Activated naive CD4-positive, alpha-beta T cell treated with anti-CD3 and anti-CD28 coated beads, Interleukin-2, amount 10 ng/mL, durations not matched to agents 7 days and 5 days (primary cell): ENCODE results near the gene TTC9.
"Not testable (repeated sequence)": the region's sequence is repeated elsewhere in the genome, so short reads cannot be mapped to it uniquely, and the experiment has no call there.

ENCODE experiments used
- CTCF ChIA-PET: fragments of 350-600 bp; sonication (Branson Sonifier 250); formaldehyde crosslinking; loops from one replicate; lab custom pipeline; 2021; ENCODE audit warnings: antibody characterized with exemption; lab: Charles Lee
- DNase-seq: peaks from one replicate; pipeline ENCODE4 v3.0.0-alpha.2; 2020
- H3K27ac Mint-ChIP-seq: one replicate; pipeline ENCODE4 v1.8.0; 2021; ENCODE audit warnings: mild to moderate bottlenecking, moderate library complexity, mixed read lengths
- H3K27me3 Mint-ChIP-seq: one replicate; pipeline ENCODE4 v1.8.0; 2021; ENCODE audit warnings: mild to moderate bottlenecking, mixed read lengths
- H3K36me3 Mint-ChIP-seq: one replicate; pipeline ENCODE4 v1.8.0; 2021; ENCODE audit warnings: mixed read lengths
- H3K4me1 Mint-ChIP-seq: one replicate; pipeline ENCODE4 v1.8.0; 2021; ENCODE audit warnings: mixed read lengths
- H3K4me3 Mint-ChIP-seq: one replicate; pipeline ENCODE4 v1.8.0; 2021; ENCODE audit warnings: mild to moderate bottlenecking, moderate library complexity, mixed read lengths
- H3K9me3 Mint-ChIP-seq: one replicate; pipeline ENCODE4 v1.8.0; 2021; ENCODE audit warnings: mixed read lengths

TTC9 gene

GRCh38 chr14:70703621-70704168 lies 62.0 kb downstream of the TTC9 start:
- not testable (repeated sequence) for H3K36me3 Mint-ChIP-seq, H3K4me3 Mint-ChIP-seq, H3K4me1 Mint-ChIP-seq, H3K9me3 Mint-ChIP-seq, DNase-seq, H3K27ac Mint-ChIP-seq
- peaks cover 13% of the 10 kb centered on the region for H3K27me3 Mint-ChIP-seq
- CTCF ChIA-PET, result interaction anchor here (0.6 kb wide), 2 partner anchors 30 to 441 kb away, joined by 3 to 5 read pairs; no protein-coding TSS in a partner anchor

DNA sequence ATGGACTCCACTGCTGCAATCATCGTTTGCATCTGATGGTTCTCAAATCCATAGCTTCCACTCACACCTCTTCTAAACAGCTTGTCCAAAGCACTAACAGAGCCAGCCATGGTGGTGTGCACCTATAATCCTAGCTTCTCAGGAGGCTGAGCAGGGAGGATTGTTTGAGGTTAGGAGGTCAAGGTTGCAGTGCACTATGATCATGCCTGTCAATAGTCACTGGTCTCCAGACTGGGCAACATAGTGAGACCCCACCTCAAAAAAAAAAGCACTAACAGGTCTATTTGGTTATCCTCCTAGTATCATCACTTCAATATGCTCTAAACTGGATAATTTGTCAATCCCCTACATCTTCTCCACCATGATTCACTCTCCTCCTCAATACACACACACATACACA lies 63.2 kb downstream of the TTC9 start:
- no peak overlapping the region for H3K4me3 Mint-ChIP-seq
- no peaks in the 10 kb centered on the region for H3K4me1 Mint-ChIP-seq
- DNase-seq, result no peak
- no peak overlapping the region for H3K27ac Mint-ChIP-seq
- peaks cover 8% of the 10 kb centered on the region for H3K27me3 Mint-ChIP-seq
- no peaks in the 10 kb centered on the region for H3K9me3 Mint-ChIP-seq
- no peaks in the 10 kb centered on the region for H3K36me3 Mint-ChIP-seq
- CTCF ChIA-PET, result interaction anchor here (1.3 to 1.5 kb wide), 2 partner anchors 9 to 82 kb away, joined by 4 to 7 read pairs; no protein-coding TSS in a partner anchor

DNA sequence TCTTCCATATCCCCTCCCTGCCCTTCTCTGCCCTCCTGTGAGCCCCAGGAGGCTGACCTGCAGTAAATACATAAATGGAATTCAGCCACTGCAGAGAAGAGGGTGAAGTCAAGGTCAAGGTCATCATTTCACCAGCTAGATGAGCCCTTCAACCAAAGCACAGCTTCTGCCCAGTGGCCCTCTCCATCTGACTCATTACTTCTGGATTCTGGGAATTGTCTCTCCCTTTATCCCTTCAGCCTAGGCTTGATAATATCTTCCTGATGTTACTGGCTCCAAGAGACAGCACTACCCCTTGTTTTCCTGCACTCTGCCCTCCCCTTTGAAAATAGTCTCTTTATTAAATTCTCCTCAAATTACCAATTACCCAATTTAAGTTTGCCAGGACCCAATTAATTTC lies 64.5 kb downstream of the TTC9 start:
- Mint-ChIP-seq H3K4me1 (no peaks in the 10 kb centered on the region), H3K27me3 (peaks cover 5% of the 10 kb centered on the region), H3K4me3 (no peak overlapping the region), H3K36me3 (no peaks in the 10 kb centered on the region), H3K9me3 (no peaks in the 10 kb centered on the region), H3K27ac (no peak overlapping the region)
- no peak for DNase-seq
- CTCF ChIA-PET, result interaction anchor here (0.6 to 1.5 kb wide), 3 partner anchors 10 to 85 kb away, joined by 3 to 7 read pairs (median 5); no protein-coding TSS in a partner anchor

DNA sequence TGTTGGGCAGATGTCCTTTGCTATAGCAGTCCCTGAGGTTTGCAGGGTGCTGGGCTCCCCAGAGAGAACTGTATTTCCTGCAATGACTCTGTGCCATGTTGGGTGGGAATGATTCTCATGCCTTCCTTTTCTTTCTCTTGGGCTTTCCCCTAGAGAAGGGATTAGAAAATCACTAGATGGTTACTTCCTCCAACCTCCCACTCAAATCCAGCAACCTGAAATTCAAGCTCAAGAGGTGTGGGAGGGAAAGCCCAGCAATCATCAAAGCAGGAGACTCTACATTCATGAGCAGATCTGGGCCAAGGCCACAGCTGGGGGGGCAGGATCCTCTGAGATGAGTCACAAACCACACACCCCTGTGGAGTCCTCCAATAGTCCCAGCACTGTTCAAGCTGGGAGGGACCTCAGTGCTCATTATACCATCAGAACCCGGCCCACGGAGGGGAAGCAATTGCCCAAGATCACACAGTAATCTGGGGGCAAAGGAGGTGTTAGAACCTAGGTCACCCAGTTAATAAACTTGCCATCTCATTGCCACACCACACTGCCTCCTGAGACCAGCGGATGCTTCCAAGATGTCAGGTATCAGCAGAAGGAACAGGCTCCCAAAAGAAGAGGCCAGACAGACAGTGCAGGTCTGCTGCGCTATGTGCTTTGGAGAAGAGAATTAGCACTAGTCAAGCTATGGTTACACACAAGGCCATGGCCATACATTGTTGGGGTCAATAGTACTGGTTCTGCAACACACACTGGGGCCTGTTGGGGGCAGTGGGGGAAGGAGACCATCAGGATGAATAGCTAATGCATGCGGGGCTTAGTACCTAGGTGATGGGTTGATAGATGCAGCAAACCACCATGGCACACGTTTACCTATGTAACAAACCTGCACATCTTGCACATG lies 65.7 kb downstream of the TTC9 start:
- no peak for DNase-seq

GRCh38 chr14:70708717-70709570 lies 67.2 kb downstream of the TTC9 start:
- H3K9me3 Mint-ChIP-seq, result no peaks in the 10 kb centered on the region
- peaks cover 5% of the 10 kb centered on the region for H3K27me3 Mint-ChIP-seq
- no peak overlapping the region for H3K27ac Mint-ChIP-seq
- H3K4me1 Mint-ChIP-seq, result peaks cover 1% of the 10 kb centered on the region
- H3K4me3 Mint-ChIP-seq, result no peak overlapping the region
- no peaks in the 10 kb centered on the region for H3K36me3 Mint-ChIP-seq
- DNase-seq, result no peak
- CTCF ChIA-PET, result interaction anchor here (0.8 to 8.0 kb wide), 5 partner anchors 11 to 88 kb away, joined by 3 to 87 read pairs (median 4); no protein-coding TSS in a partner anchor

More for the DNA sequence above, 65.7 kb downstream of the TTC9 start:
- Mint-ChIP-seq H3K36me3 (no peaks in the 10 kb centered on the region), H3K9me3 (no peaks in the 10 kb centered on the region), H3K27ac (no peak overlapping the region), H3K4me1 (no peaks in the 10 kb centered on the region), H3K27me3 (peaks cover 5% of the 10 kb centered on the region), H3K4me3 (no peak overlapping the region)
- CTCF ChIA-PET, result interaction anchor here (1.4 to 2.0 kb wide), 2 partner anchors 12 to 84 kb away, joined by 4 to 8 read pairs; no protein-coding TSS in a partner anchor

DNA sequence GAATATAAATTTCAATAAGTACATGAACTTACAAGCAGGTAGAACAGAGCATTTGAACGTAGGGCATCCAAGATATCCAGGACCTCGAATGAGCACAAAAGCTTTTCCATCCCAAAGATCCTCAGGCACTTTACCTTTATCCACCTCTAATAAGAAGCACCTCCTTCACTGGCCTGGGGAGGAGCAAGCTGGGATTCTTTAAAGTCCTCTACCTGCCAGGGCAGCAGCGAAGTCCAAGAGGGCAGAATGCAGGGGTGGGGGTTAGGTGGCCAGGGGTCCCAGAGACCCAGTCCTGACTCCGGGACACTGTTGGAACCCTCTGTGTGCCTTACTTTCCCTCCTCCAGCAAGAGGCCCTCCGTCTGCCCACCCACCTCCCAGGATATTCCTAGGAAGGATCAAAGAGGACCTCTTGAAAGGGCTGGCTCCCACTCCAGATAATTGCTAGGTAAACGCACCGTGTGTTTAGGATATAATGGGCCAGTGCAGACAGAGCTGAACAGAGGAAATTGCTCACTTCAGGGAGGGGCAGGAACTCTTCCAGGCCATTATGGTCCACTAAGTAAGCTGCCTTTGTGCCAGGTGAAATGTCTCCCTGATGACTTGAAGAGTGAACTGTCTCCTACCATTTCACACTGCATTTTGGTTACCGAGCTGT lies 68.1 kb downstream of the TTC9 start:
- no peaks in the 10 kb centered on the region for H3K9me3 Mint-ChIP-seq
- peaks cover 3% of the 10 kb centered on the region for H3K4me1 Mint-ChIP-seq
- peaks cover 5% of the 10 kb centered on the region for H3K27me3 Mint-ChIP-seq
- H3K27ac Mint-ChIP-seq, result no peak overlapping the region
- CTCF ChIA-PET, result interaction anchor here (1.4 to 8.0 kb wide), 3 partner anchors 74 to 107 kb away, joined by 3 to 87 read pairs (median 4); no protein-coding TSS in a partner anchor
- H3K36me3 Mint-ChIP-seq, result no peaks in the 10 kb centered on the region
- no peak for DNase-seq
- no peak overlapping the region for H3K4me3 Mint-ChIP-seq

- Mint-ChIP-seq H3K36me3 (no peaks in the 10 kb centered on the region), H3K27ac (no peak overlapping the region), H3K27me3 (peaks cover 7% of the 10 kb centered on the region), H3K4me3 (no peak overlapping the region), H3K9me3 (no peaks in the 10 kb centered on the region), H3K4me1 (peaks cover 3% of the 10 kb centered on the region)
- CTCF ChIA-PET, result interaction anchor here (1.2 to 8.0 kb wide), 2 partner anchors 46 to 89 kb away, joined by 3 to 87 read pairs; no protein-coding TSS in a partner anchor
- DNase-seq, result no peak
Measured at GRCh38 chr14:70711451-70711850, 69.7 kb downstream of the TTC9 start.

GRCh38 chr14:70713096-70713495 lies 71.4 kb downstream of the TTC9 start:
- no peak overlapping the region for H3K27ac Mint-ChIP-seq
- no peaks in the 10 kb centered on the region for H3K36me3 Mint-ChIP-seq
- H3K4me1 Mint-ChIP-seq, result peaks cover 3% of the 10 kb centered on the region
- CTCF ChIA-PET, result interaction anchor here (0.5 to 8.0 kb wide), 17 partner anchors 9 to 393 kb away, joined by 3 to 87 read pairs (median 4); partner anchors contain the start of gene TTC9
- H3K4me3 Mint-ChIP-seq, result no peak overlapping the region
- H3K9me3 Mint-ChIP-seq, result no peaks in the 10 kb centered on the region
- peaks cover 11% of the 10 kb centered on the region for H3K27me3 Mint-ChIP-seq
- no peak for DNase-seq

DNA sequence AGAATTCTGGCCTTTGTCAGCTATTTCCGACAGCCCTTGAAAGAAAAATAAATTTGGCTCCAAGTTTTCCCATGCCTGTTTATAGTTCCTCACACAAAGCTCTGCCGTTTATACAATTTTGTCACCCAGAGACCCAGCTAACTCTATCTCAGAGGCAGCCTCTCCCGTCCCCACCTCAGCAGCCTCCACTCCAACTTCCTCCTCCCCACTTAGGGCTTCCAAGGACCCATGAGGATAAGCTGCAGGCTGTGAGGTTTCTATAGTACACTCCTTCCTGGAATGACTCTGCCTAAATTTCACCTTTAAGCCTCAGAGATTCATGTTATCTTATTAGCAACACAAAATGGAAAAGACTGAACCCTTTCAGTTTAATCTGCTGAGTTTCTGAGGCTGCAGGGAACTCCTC lies 71.8 kb downstream of the TTC9 start:
- Mint-ChIP-seq H3K9me3 (no peaks in the 10 kb centered on the region), H3K27me3 (peaks cover 11% of the 10 kb centered on the region), H3K36me3 (no peaks in the 10 kb centered on the region), H3K27ac (no peak overlapping the region), H3K4me1 (peaks cover 3% of the 10 kb centered on the region), H3K4me3 (no peak overlapping the region)
- DNase-seq, result no peak
- CTCF ChIA-PET, result interaction anchor here (0.5 to 8.0 kb wide), 17 partner anchors 8 to 393 kb away, joined by 3 to 87 read pairs (median 4); partner anchors contain the start of gene TTC9

DNA sequence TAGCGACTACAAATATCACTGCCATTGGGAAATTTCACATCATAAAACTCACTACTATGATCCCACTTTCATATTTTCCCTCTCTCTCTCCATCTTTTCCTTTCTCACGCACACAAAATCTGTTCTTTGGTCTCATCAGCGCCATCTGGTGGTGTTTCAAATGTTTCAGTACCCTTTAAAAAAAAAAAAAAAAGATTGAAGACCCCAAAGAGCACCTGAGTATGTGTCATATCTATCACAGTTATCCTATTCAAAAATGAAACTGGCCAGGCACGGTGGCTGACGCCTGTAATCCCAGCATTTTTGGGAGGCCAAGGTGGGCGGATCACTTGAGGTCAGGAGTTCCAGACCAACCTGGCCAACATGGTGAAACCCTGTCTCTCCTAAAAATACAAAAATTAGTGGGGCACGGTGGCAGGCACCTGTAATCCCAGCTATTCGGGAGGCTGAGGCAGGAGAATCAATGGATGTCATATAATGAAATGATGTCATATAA lies 72.4 kb downstream of the TTC9 start:
- peak; percentile 56 for DNase-seq
- H3K27ac Mint-ChIP-seq, result no peak overlapping the region
- CTCF ChIA-PET, result interaction anchor here (0.8 to 8.0 kb wide), 16 partner anchors 9 to 121 kb away, joined by 3 to 87 read pairs (median 4); partner anchors contain the start of gene TTC9
- peaks cover 3% of the 10 kb centered on the region for H3K4me1 Mint-ChIP-seq
- H3K27me3 Mint-ChIP-seq, result peaks cover 11% of the 10 kb centered on the region
- H3K4me3 Mint-ChIP-seq, result no peak overlapping the region
- H3K9me3 Mint-ChIP-seq, result no peaks in the 10 kb centered on the region
- H3K36me3 Mint-ChIP-seq, result no peaks in the 10 kb centered on the region

- Mint-ChIP-seq H3K27me3 (peaks cover 11% of the 10 kb centered on the region), H3K4me1 (peaks cover 3% of the 10 kb centered on the region), H3K27ac (no peak overlapping the region), H3K4me3 (no peak overlapping the region), H3K36me3 (no peaks in the 10 kb centered on the region), H3K9me3 (no peaks in the 10 kb centered on the region)
- DNase-seq, result no peak
- CTCF ChIA-PET, result interaction anchor here (8.0 kb wide), 1 partner anchor 94 kb away, joined by 87 read pairs; no protein-coding TSS in a partner anchor
Measured at GRCh38 chr14:70716483-70716882, 74.8 kb downstream of the TTC9 start.

- Mint-ChIP-seq H3K9me3 (no peaks in the 10 kb centered on the region), H3K4me1 (peaks cover 3% of the 10 kb centered on the region), H3K27me3 (peaks cover 11% of the 10 kb centered on the region), H3K36me3 (no peaks in the 10 kb centered on the region), H3K4me3 (no peak overlapping the region), H3K27ac (no peak overlapping the region)
- CTCF ChIA-PET, result interaction anchor here (8.0 kb wide), 1 partner anchor 94 kb away, joined by 87 read pairs; no protein-coding TSS in a partner anchor
- DNase-seq, result no peak
Measured at GRCh38 chr14:70716958-70717357, 75.2 kb downstream of the TTC9 start.
